GM19035 (cell line): ENCODE measurements around the gene TRIOBP.
"Not testable (repeated sequence)": the region's sequence is repeated elsewhere in the genome, so short reads cannot be mapped to it uniquely, and the experiment has no call there.

Source experiments
- ATAC-seq: cut with Tn5 transposase; IDR thresholded peaks from one replicate; pipeline ENCODE4 v1.9.1; 2021; ENCODE audit not compliant: unreplicated experiment

Gene TRIOBP, protein sequence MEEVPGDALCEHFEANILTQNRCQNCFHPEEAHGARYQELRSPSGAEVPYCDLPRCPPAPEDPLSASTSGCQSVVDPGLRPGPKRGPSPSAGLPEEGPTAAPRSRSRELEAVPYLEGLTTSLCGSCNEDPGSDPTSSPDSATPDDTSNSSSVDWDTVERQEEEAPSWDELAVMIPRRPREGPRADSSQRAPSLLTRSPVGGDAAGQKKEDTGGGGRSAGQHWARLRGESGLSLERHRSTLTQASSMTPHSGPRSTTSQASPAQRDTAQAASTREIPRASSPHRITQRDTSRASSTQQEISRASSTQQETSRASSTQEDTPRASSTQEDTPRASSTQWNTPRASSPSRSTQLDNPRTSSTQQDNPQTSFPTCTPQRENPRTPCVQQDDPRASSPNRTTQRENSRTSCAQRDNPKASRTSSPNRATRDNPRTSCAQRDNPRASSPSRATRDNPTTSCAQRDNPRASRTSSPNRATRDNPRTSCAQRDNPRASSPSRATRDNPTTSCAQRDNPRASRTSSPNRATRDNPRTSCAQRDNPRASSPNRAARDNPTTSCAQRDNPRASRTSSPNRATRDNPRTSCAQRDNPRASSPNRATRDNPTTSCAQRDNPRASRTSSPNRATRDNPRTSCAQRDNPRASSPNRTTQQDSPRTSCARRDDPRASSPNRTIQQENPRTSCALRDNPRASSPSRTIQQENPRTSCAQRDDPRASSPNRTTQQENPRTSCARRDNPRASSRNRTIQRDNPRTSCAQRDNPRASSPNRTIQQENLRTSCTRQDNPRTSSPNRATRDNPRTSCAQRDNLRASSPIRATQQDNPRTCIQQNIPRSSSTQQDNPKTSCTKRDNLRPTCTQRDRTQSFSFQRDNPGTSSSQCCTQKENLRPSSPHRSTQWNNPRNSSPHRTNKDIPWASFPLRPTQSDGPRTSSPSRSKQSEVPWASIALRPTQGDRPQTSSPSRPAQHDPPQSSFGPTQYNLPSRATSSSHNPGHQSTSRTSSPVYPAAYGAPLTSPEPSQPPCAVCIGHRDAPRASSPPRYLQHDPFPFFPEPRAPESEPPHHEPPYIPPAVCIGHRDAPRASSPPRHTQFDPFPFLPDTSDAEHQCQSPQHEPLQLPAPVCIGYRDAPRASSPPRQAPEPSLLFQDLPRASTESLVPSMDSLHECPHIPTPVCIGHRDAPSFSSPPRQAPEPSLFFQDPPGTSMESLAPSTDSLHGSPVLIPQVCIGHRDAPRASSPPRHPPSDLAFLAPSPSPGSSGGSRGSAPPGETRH (N-terminal part only)

DNA sequence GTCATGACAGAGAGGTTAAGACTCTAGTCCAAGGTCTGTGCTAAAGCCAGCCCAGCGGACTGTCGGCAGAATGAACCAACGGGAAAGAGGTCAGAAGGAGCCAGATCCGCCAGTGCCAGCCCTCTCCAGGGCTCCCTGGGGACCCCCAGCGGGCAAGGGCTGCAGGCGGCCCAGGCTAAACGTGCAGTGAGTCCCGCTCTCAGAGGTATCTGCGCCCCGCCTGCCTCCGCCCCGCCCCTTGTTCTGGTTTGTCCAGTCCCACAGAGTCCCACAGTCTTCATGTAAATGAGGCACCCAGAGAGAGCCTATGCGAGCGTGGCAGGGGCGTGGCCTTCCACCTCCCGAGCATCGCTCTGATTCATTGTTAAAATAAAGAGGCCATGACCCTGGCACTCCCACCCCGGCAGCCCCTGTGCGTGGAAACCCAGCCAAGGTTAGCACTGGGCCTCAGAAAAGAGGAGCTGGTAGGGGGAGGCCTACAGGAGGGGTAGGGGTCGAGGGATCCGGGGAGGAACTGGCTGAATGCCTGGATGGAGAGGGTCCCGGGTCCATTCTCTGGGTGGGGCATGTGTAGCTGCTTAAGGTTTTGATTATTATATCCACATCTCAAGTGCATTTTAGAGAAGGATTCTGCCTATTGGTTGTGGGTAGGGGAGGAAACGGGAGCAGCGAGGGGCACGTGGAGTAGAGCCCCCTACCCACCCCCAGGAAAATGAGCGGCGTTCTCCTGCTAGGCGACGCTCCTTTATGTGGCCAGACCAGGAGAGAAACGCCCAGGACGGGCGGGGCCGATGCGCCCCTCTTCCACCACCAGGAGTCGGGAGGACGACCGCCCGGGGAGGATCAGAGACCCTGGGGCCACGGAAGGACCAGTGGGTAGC is at the start of gene TRIOBP:
Gene TRIOBP, plus strand, starts transcription at position 392 of the 881 bp plus-strand sequence. CDS start 4,318 bp downstream, outside the sequence.
- no peak for ATAC-seq

DNA sequence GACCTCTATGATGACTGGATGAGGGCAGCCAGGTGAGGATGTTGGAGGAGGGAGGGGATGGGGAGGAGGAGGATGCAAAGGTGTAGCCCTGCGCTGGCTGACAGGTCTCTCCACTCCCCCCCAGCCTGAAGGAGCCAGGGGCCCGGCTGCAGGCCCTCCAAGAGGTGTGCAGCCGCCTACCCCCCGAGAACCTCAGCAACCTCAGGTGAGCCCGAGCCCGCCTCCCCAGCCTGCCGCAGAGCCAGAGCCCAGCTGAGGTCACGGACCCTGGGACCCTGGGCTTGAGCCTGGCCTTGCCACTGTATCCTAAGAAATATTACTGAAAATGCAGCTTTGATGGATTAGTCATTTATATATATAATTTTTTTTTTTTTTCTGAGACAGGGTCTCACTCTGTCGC is 49.5 kb upstream of the TRIOBP start:
- ATAC-seq: no peak

DNA sequence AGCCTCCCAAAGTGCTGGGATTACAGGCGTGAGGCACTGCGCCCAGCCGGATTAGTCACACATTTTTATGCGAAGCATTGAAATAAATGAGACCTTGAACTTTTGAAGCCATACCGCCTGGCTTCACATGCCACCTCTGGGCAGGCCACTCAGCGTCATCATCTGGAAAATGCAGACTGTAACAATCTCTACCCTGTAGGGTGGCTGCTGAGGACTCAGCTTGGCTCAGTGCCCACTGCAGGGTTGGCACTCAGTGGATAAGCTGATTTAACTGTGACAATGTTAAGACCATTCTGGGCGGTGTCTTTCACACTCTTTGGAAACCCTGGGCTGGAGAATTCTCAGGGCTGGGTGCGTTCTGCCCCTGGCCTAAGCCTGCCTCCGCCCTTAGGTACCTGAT is 48.9 kb upstream of the TRIOBP start:
- no peak for ATAC-seq

DNA sequence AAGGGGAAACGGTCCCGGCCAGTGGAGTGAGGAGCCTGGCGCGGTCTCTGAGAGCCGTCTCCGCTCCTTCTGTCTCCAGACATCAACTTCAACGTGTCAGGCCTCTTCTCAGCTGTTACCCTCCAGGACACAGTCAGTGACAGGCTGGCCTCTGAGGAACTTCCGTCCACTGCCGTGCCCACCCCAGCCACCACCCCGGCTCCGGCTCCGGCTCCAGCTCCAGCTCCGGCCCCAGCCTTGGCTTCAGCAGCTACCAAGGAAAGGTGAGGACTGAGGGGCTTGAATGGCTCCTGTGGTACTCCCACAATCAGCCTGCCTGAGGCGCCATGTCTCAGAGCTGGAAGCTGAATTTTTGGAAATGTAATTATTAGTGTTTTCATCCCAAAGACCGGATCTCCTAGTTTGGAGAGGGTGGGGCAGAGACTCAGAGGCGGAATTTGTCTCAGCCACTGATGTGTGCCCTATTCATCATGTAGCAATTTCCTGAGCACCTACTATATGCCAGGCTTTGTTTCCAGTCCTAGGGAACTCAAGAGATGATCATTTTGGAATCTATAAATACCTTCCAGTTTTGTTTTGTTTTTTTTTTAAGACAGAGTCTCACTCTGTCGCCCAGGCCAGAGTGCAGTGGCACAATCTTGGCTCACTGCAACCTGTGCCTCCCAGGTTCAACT is 46.2 kb upstream of the TRIOBP start:
- ATAC-seq: no peak

DNA sequence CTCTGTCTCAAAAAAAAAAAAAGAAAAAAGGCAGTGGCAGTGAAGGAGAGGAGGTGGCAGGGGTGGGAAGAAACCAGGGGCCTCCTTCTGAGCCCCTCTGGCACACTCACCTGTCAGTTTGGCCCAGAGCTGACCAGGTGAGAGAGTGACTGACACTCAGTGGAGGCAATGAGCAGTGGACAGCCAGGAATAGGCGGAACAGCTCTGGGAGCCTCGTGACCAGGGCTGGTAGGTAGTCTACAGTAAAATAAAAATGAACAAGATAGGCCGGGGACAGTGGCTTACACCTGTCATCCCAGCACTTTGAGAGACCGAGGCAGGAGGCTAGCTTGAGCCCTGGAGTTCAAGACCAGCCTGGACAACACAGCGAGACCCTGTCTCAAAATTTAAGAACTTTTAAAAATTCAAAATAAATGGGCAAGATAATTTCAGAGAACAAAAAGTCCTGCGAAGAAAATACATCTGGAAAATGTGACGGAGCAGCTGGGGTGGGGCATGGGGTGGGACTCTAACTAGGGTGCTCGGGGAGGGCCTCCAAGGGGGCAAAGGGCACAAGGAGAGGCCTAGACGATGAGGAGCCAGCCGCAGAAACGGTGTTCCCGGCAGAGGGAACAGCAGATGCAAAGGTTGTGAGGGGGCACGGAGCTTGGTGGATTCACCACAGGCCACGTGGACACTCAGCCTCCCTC is 42.1 kb upstream of the TRIOBP start:
- ATAC-seq: no peak

DNA sequence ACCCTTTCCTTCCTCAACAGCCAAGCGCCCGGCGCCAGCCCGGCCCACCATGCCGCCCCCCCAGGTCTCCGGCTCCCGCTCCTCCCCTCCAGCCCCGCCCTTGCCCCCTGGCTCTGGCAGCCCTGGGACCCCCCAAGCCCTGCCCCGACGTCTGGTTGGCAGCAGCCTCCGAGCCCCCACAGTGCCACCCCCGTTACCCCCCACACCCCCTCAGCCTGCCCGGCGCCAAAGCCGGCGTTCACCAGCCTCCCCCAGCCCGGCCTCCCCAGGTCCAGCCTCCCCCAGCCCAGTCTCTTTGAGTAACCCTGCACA is 41.6 kb upstream of the TRIOBP start:
- ATAC-seq: no peak

DNA sequence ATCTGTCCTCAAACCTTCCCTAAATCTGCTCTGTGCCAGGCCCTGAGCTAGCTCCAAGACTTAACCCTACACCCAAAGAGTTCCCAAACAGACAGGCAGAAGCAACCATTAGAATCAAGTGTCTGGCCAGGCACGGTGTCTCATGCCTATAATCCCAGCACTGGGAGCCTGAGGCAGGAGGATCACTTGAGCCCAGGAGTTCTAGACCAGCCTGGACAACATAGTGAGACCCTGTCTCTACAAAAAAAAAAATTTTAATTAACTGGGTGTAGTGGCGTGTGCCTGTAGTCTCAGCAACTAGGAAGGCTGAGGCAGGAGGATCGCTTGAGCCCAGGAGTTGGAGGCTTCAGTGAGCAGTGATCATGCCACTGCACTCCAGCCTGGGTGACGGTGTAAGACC is 40.3 kb upstream of the TRIOBP start:
- not testable (repeated sequence) for ATAC-seq

DNA sequence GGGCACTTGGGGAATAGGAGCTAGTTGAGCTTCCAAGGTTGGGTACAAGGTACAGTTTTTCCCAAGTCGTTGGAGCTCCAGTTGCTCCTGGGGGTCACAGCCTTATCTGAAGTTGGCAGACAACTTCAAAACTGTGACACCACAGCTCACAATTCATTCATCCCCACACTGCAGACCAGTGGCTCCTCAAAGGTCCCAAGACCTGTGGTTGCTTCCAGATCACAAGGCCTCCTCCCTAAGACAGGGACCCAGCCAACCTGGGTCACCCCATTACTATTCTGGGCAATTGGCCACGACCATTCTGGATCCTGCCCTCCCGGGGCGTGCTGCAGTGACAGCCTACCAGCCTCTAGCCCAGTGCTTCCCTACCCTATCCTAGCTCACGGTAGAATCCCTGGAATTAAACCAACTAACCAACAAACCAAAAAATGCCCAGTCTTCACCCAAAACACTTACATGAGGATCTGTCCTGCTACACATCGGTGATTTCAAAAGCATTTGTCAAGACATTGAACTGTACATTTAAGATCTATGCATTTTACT is 39.2 kb upstream of the TRIOBP start:
- ATAC-seq: no peak

DNA sequence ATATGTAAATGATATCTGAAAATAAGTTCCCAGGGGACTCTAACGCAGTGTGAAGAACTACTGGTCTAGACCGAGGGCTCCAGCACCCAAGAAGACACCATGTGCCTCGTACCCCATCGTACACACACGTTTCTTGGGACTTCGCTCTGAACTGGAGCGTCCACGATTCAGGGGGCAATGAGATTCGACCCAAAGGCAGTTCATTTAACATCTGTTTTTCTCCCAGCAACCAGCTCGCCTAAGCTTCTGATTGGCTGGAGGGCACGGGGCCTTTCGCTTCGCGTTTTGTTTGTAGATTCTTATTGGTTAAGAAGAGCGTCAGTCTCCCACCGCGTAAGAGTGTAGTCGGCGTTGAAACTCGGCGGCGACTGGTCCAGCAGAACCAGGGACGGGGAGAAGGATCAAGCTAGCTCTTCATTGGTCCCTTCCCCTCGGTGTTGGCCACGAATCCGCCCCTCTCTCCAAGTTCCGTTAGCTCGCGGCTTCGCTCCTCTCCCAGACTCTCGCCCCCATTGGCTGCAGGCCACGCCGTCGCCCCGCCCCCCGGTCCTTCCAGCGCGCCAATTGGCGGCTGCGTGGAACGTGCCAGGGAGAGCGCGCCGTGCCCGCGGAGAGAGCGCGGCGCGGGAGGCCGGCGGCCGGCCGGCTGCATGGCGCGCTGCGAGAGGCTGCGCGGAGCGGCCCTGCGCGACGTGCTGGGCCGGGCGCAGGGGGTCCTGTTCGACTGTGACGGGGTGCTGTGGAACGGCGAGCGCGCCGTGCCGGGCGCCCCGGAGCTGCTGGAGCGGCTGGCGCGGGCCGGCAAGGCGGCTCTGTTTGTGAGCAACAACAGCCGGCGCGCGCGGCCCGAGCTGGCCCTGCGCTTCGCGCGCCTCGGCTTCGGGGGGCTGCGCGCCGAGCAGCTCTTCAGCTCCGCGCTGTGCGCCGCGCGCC is 38.4 kb upstream of the TRIOBP start, which contains the start of gene PDXP:
Gene PDXP, plus strand, starts transcription at position 591 of the 933 bp plus-strand sequence. Its CDS starts 60 bp downstream, at position 651.
- peak; percentile 87 for ATAC-seq

DNA sequence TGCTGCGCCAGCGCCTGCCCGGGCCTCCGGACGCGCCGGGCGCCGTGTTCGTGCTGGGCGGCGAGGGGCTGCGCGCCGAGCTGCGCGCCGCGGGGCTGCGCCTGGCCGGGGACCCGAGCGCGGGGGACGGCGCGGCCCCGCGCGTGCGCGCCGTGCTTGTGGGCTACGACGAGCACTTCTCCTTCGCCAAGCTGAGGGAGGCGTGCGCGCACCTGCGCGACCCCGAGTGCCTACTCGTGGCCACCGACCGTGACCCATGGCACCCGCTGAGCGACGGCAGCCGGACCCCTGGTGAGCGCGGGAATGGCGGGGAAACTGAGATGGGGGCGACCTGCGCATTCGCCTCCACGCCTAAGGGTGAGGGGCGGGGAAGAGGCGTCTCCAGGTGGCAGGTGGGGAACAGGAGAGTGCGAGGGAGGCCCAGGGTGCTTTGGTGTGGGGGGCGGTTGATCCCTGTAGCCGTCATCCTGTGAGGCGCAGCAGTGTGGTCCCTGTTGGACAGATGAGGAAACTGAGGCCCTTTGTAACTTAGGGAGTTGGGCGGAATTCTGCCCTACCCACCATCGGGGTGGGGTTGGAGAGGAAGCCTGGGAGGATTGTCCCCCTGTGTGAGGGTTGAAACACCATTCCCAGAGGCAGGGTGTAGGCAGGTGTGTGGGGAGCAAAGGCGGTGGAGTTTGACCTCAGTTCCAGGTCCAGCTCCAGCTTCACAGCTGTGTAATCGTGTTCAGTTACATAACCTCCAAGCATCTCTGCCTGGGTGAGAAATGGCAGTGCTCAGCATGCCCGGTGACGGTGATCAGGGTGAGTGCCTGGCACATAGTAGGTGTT is 37.6 kb upstream of the TRIOBP start:
- peak; percentile 12 for ATAC-seq

DNA sequence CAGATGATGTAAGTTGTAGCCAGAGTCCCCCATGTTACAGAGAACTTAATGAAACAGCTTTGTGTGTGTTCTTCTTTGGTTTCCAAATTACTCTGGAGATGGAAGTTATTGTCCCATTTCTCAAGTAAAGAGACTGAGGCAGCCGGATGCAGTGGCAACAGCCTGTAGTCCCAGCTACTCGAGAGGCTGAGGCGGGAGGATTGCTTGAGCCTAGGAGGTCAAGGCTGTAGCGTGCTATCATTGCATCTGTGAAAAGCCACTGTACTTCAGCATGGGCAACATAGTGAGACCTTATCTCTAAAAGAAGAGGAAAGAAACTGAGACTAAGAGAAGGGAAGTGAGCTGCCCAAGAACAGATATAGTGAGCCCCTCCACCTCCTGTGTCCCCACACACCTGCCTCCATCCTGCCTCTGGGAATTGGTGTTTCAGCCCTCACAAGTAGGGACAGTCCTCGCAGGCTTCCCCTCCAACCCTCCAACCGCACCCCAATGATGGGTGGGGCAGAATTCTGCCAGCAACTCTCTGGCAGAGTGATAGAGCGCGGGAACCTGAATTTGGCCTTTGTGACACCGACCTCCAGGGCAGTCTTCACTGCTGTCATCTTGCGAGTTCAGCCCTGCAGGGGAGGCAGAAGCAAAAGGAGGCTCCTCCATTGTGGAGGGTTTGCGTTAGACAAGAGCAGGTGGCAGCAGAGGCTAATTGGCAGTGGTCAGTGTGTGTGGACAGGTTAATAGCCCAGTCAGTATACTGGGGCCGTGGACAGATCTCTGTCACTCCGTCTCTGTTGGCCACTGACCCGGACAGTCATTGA is 36.7 kb upstream of the TRIOBP start:
- no peak for ATAC-seq

DNA sequence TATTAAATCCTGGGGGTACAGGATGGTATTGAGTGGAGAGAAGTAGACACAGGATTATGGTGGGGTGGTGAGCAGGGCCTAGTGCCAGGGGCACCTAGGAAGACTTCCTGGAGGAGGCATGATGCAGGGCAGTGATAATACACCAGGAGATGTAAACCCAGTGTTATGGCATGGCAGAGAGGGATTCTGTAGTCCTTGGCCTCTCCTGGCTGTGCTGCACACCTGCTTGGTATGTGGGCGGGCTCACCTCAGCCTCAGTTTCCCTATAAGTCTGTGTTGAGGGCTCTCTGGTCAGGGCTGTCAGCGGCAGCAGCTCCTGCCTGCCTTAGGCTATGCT is 36.2 kb upstream of the TRIOBP start:
- no peak for ATAC-seq

DNA sequence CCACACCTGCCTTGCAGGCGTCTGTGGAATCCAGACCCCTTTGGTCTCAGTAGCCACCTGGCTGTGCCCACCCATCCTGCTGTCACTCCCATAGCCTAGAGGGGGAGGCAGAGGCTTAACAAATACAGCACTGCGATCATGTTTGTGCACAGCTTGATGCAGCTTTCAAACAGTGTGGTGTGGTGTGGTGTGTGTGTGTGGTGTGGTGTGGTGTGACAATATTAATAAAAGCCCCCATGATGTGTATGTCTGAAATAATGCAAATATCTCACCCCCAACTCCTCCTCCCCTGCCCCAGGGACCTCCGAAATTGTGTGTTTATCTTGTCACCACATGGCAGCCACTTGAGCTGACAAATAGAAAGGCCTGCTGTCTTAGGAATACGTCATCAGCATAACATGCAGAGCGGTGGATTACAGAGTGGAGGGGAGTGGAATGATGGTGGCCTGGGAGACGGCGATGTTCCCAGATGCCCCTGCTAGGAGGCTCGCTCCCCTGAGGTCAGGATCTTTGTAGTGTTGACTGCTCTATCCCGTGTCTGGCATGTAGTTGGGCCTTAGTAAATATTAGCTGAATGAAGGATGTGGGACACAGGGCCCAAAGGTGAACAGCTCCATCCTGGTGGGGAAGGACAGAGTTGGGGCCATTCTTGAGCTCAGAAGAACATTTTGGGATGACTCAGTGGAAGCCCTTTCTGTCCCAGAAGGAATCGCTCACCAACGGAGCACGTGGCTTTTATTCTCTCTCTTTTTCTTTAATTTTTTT is 35.5 kb upstream of the TRIOBP start:
- ATAC-seq: no peak

DNA sequence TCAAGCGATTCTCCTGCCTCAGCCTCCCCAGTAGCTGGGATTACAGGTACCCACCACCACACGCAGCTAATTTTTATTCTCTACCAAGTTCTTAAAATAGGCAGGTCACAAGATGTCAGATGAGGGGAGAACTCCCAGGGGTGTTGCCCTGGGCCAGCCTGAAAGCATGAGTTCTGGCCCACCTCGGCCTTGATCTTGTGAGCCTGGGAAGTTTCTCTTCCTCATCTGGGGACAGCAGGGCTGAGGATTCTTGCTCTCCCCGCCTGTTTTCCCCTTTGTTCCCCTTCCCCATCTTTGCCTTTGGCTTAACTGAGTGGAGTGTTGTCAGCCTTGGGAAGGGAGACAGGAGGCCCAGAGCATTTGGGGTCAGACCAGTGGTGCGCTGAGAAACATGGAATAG is 34.8 kb upstream of the TRIOBP start:
- no peak for ATAC-seq

DNA sequence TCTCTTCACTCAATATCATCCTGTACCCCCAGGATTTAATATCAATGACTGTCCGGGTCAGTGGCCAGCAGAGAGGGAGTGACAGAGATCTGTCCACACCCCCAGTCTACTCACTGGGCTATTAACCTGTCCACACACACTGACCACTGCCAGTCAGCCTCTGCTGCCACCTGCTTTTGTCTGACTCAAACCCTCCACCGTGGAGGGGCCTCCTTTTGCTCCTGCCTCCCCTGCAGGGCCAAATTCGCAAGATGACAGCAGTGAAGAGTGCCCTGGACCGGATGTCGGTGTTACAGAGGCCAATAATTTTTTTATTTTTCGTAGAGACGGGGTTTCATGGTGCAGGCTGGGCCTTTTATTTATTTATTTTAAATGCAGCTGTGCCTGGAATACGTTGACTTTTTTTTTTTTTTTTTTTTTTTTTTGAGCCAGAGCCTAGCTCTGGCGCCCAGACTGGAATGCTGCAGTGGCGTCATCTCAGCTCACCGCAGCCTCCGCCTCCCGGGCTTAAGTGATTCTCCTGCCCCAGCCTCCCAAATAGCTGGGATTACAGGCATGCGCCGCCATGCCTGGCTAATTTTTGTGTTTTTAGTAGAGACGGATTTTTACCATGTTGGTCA is 33.2 kb upstream of the TRIOBP start:
- no peak for ATAC-seq
